DOHH2 (cell line): ENCODE results near the gene SRPRA.

Experiments
- H3F3A ChIP-seq: fragments of 200-600 bp; sonication (generic), shearing (Covaris generic); 2 replicates; pipeline ENCODE4 v1.6.0; 2016; ENCODE audit warnings: antibody characterized with exemption, mild to moderate bottlenecking; ENCODE audit not compliant: control insufficient read depth, insufficient read depth
- H3K27ac ChIP-seq: fragments of 200-600 bp; sonication (generic); 2 replicates; pipeline ENCODE4 v1.5.1; 2014; ENCODE audit warnings: low read depth, mild to moderate bottlenecking, low read length, moderate library complexity
- H3K27me3 ChIP-seq: fragments of 200-600 bp; sonication (generic); 2 replicates; pipeline ENCODE4 v1.6.1; 2014; ENCODE audit warnings: mild to moderate bottlenecking, low read length, mixed read lengths; ENCODE audit not compliant: control insufficient read depth
- H3K36me3 ChIP-seq: fragments of 200-600 bp; sonication (generic); 2 replicates; pipeline ENCODE4 v1.6.1; 2014; ENCODE audit warnings: mild to moderate bottlenecking, low read length, moderate library complexity, mixed read lengths; ENCODE audit not compliant: control insufficient read depth
- H3K4me1 ChIP-seq: fragments of 200-600 bp; sonication (generic); 2 replicates; pipeline ENCODE4 v1.6.1; 2014; ENCODE audit warnings: mild to moderate bottlenecking, low read length, mixed read lengths; ENCODE audit not compliant: control insufficient read depth
- H3K4me2 ChIP-seq: fragments of 200-600 bp; sonication (generic); 2 replicates; pipeline ENCODE4 v1.6.0; 2014; ENCODE audit warnings: mild to moderate bottlenecking, low read length, moderate library complexity
- H3K4me3 ChIP-seq: fragments of 200-600 bp; sonication (generic); 2 replicates; pipeline ENCODE4 v1.5.1; 2014; ENCODE audit warnings: mild to moderate bottlenecking, low read length, mixed read lengths
- H3K79me2 ChIP-seq: fragments of 200-600 bp; sonication (generic); 2 replicates; pipeline ENCODE4 v1.6.1; 2014; ENCODE audit warnings: mild to moderate bottlenecking, low read length, mixed read lengths; ENCODE audit not compliant: control insufficient read depth
- H3K9me2 ChIP-seq: fragments of 200-600 bp; sonication (generic); replicated peaks from 2 replicates; pipeline ENCODE4 v1.6.1; 2014; ENCODE audit warnings: mild to moderate bottlenecking, low read length, mixed read lengths; ENCODE audit not compliant: control insufficient read depth
- H3K9me3 ChIP-seq: fragments of 200-600 bp; sonication (generic); 2 replicates; pipeline ENCODE4 v1.6.1; 2014; ENCODE audit warnings: antibody characterized with exemption, low read length, mixed read lengths; ENCODE audit not compliant: control insufficient read depth, insufficient read depth
- H4K20me1 ChIP-seq: fragments of 200-600 bp; sonication (generic); 2 replicates; pipeline ENCODE4 v1.6.0; 2014; ENCODE audit warnings: low read depth, mild to moderate bottlenecking, antibody characterized with exemption, low read length, moderate library complexity; ENCODE audit not compliant: control insufficient read depth, insufficient read depth
- CTCF ChIP-seq: fragments of 200-600 bp; sonication (generic); IDR thresholded peaks from one replicate; pipeline ENCODE4 v1.5.1; 2014; ENCODE audit warnings: antibody characterized with exemption, mild to moderate bottlenecking, low read depth, low read length; ENCODE audit not compliant: poor library complexity, severe bottlenecking
- EZH2phosphoT487 ChIP-seq: fragments of 200-600 bp; sonication (generic); IDR thresholded peaks from 2 replicates; pipeline ENCODE4 v1.6.1; 2017; ENCODE audit warnings: borderline replicate concordance, mild to moderate bottlenecking, antibody characterized with exemption, low read length, moderate library complexity, mixed read lengths

SRPRA gene

GRCh38 chr11:126313826-126314225 is 45.1 kb upstream of the SRPRA start:
- H3F3A ChIP-seq, result no peaks in the 10 kb centered on the region
- H3K36me3 ChIP-seq, result peaks cover 43% of the 10 kb centered on the region
- H3K79me2 ChIP-seq, result peaks cover 22% of the 10 kb centered on the region
- peaks cover 3% of the 10 kb centered on the region; the same call in 1 of the 2 replicates for H3K4me1 ChIP-seq
- 0 out of 2 replicates have a peak, but pooled peaks cover 3% of the 10 kb centered on the region for H4K20me1 ChIP-seq
- no peak overlapping the region for H3K27ac ChIP-seq
- H3K9me3 ChIP-seq, result no peaks in the 10 kb centered on the region
- no peak overlapping the region for H3K4me3 ChIP-seq
- TF ChIP-seq CTCF (no peak), EZH2phosphoT487 (no peak)
- H3K27me3 ChIP-seq, result no peaks in the 10 kb centered on the region
- H3K4me2 ChIP-seq, result no peak overlapping the region
- no peaks in the 10 kb centered on the region for H3K9me2 ChIP-seq

GRCh38 chr11:126312961-126313360 is 44.3 kb upstream of the SRPRA start:
- Histone ChIP-seq H3K4me2 (no peak overlapping the region), H3K4me3 (no peak overlapping the region), H3K27ac (no peak overlapping the region), H3K27me3 (no peaks in the 10 kb centered on the region), H3F3A (0 out of 2 replicates have a peak, but pooled peaks cover 2% of the 10 kb centered on the region), H3K9me3 (no peaks in the 10 kb centered on the region), H3K4me1 (no peaks in the 10 kb centered on the region), H3K36me3 (peaks cover 47% of the 10 kb centered on the region), H4K20me1 (0 out of 2 replicates have a peak, but pooled peaks cover 3% of the 10 kb centered on the region), H3K9me2 (no peaks in the 10 kb centered on the region), H3K79me2 (peaks cover 15% of the 10 kb centered on the region)
- TF ChIP-seq CTCF (no peak), EZH2phosphoT487 (no peak)

GRCh38 chr11:126311401-126312291 is 43.0 kb upstream of the SRPRA start:
- no peak overlapping the region for H3K4me3 ChIP-seq
- no peak overlapping the region for H3K4me2 ChIP-seq
- peaks cover 52% of the 10 kb centered on the region for H3K36me3 ChIP-seq
- peaks cover 15% of the 10 kb centered on the region for H3K79me2 ChIP-seq
- 0 out of 2 replicates have a peak, but pooled peaks cover 3% of the 10 kb centered on the region for H4K20me1 ChIP-seq
- no peak overlapping the region for H3K27ac ChIP-seq
- H3K9me2 ChIP-seq, result no peaks in the 10 kb centered on the region
- TF ChIP-seq EZH2phosphoT487 (no peak), CTCF (no peak)
- H3K27me3 ChIP-seq, result no peaks in the 10 kb centered on the region
- H3F3A ChIP-seq, result 0 out of 2 replicates have a peak, but pooled peaks cover 2% of the 10 kb centered on the region
- no peaks in the 10 kb centered on the region for H3K9me3 ChIP-seq
- H3K4me1 ChIP-seq, result peaks cover 2% of the 10 kb centered on the region; the same call in 1 of the 2 replicates
